ENCODE results near the gene APOA5.
"Not testable (repeated sequence)": the region's sequence is repeated elsewhere in the genome, so short reads cannot be mapped to it uniquely, and the experiment has no call there.

Gene APOA5

GRCh38 chr11:116791813-116792143 is at the start of gene APOA5:
Gene APOA5, minus strand, starts transcription at chr11:116791879. Its CDS starts 19 bp downstream, at chr11:116791860.
- no peak for DNase-seq

- no peak for DNase-seq
Measured at GRCh38 chr11:116840746-116841296, 49.1 kb upstream of the APOA5 start.

GRCh38 chr11:116840224-116840745 is 48.6 kb upstream of the APOA5 start:
- DNase-seq = peak in 1 of 2 donors; percentile 5

- DNase-seq = no peak
Measured at GRCh38 chr11:116838321-116839084, 46.8 kb upstream of the APOA5 start.

GRCh38 chr11:116837231-116838091 is 45.8 kb upstream of the APOA5 start, which contains the start of gene APOA1:
Gene APOA1, minus strand, starts transcription at chr11:116837622. Its CDS starts 235 bp downstream, at chr11:116837387.
- DNase-seq = no peak

- DNase-seq = no peak
Measured at GRCh38 chr11:116836632-116836991, 44.9 kb upstream of the APOA5 start.

- peak; percentile 85 to 87 for DNase-seq
Measured at GRCh38 chr11:116835791-116836631, 44.3 kb upstream of the APOA5 start.

GRCh38 chr11:116835042-116835772 is 43.5 kb upstream of the APOA5 start:
- no peak for DNase-seq

- not testable (repeated sequence) for DNase-seq
Measured at GRCh38 chr11:116834535-116835041, 42.9 kb upstream of the APOA5 start.

GRCh38 chr11:116833816-116834534 is 42.3 kb upstream of the APOA5 start:
- DNase-seq = no peak

GRCh38 chr11:116833491-116833815 is 41.8 kb upstream of the APOA5 start:
- DNase-seq = no peak

- DNase-seq = no peak
Measured at GRCh38 chr11:116832350-116833290, 40.9 kb upstream of the APOA5 start.

- DNase-seq = no peak
Measured at GRCh38 chr11:116831790-116832349, 40.2 kb upstream of the APOA5 start.

- no peak for DNase-seq
Measured at GRCh38 chr11:116830184-116830912, 38.7 kb upstream of the APOA5 start.

GRCh38 chr11:116829525-116830183 is 38.0 kb upstream of the APOA5 start, which contains the start of gene APOC3:
Gene APOC3, plus strand, starts transcription at chr11:116829907. Its CDS starts 676 bp downstream, at chr11:116830583.
- DNase-seq = no peak

GRCh38 chr11:116828632-116829524 is 37.2 kb upstream of the APOA5 start:
- no peak for DNase-seq

GRCh38 chr11:116827461-116827860 is 35.8 kb upstream of the APOA5 start:
- DNase-seq = no peak

All from CD4-positive, alpha-beta T cell treated with Interleukin-1 beta for 1 hour (primary cell).